ENCODE measurements around the gene FKBP2. TPM values are rescaled to one million over a fixed set of nuclear protein-coding genes. Genes with fewer than 3 reads are reported as not detected.

The FKBP2 gene
- total RNA-seq, 1 donor from 2014 or later, result 5.3 TPM

GRCh38 chr11:64204080-64204440, 36.8 kb upstream of the FKBP2 start:
- H3K4me3 ChIP-seq, result no peak overlapping the region
- no peaks in the 10 kb centered on the region for H3K9me3 ChIP-seq (ENCODE audit: low read depth)
- peaks cover 4% of the 10 kb centered on the region for H3K27me3 Mint-ChIP-seq (ENCODE audit: insufficient read depth, low read depth)
- no peak for DNase-seq (ENCODE audit: low spot score)
- peaks cover 34% of the 10 kb centered on the region for H3K36me3 Mint-ChIP-seq
- peaks cover 52% of the 10 kb centered on the region for H4K20me1 ChIP-seq (ENCODE audit: low read depth)
- no peak overlapping the region for H3K27ac Mint-ChIP-seq
- peak overlapping the region; percentile 46 for H3K4me3 Mint-ChIP-seq
- H3K9me3 Mint-ChIP-seq, result no peaks in the 10 kb centered on the region
- TF ChIP-seq CTCF (IDR thresholded peaks at IDR 0.05) (no peak), EZH2 (IDR thresholded peaks at IDR 0.05) (no peak), EZH2phosphoT487 (IDR thresholded peaks at IDR 0.05) (no peak)
- H3K9ac ChIP-seq, result no peak overlapping the region
- H3K27ac ChIP-seq, result peak overlapping the region; percentile 78
- H2AFZ ChIP-seq (replicated peaks), result no peak overlapping the region
- H3K4me2 ChIP-seq, result no peak overlapping the region
- H3F3A ChIP-seq (ENCODE audit: low read depth), result peaks cover 40% of the 10 kb centered on the region
- peaks cover 8% of the 10 kb centered on the region for H3K4me1 ChIP-seq
- H3K36me3 ChIP-seq, result no peaks in the 10 kb centered on the region
- H3K27me3 ChIP-seq, result no peaks in the 10 kb centered on the region
- H3K4me1 Mint-ChIP-seq, result peaks cover 13% of the 10 kb centered on the region
- H3K79me2 ChIP-seq (ENCODE audit: low read depth), result no peaks in the 10 kb centered on the region

- Histone ChIP-seq H3F3A (ENCODE audit: low read depth) (peaks cover 40% of the 10 kb centered on the region), H4K20me1 (ENCODE audit: low read depth) (peaks cover 52% of the 10 kb centered on the region), H3K27ac (no peak overlapping the region), H3K4me3 (no peak overlapping the region), H3K9ac (no peak overlapping the region), H3K36me3 (no peaks in the 10 kb centered on the region), H3K4me2 (no peak overlapping the region), H3K9me3 (ENCODE audit: low read depth) (no peaks in the 10 kb centered on the region), H2AFZ (replicated peaks) (no peak overlapping the region), H3K4me1 (peaks cover 8% of the 10 kb centered on the region), H3K27me3 (no peaks in the 10 kb centered on the region), H3K79me2 (ENCODE audit: low read depth) (no peaks in the 10 kb centered on the region)
- Mint-ChIP-seq H3K4me3 (peak overlapping the region; percentile 44), H3K9me3 (no peaks in the 10 kb centered on the region), H3K27ac (no peak overlapping the region), H3K27me3 (ENCODE audit: insufficient read depth, low read depth) (peaks cover 6% of the 10 kb centered on the region), H3K36me3 (peaks cover 34% of the 10 kb centered on the region), H3K4me1 (peaks cover 13% of the 10 kb centered on the region)
- DNase-seq (ENCODE audit: low spot score), result peak; percentile 85
- TF ChIP-seq CTCF (IDR thresholded peaks at IDR 0.05), result peak; percentile 75
- TF ChIP-seq EZH2phosphoT487 (IDR thresholded peaks at IDR 0.05), result no peak
Observed at GRCh38 chr11:64204464-64204989, 36.4 kb upstream of the FKBP2 start.

GRCh38 chr11:64206457-64207255, 34.2 kb upstream of the FKBP2 start, which contains the start of gene FERMT3:
Gene FERMT3, plus strand, starts transcription at chr11:64206721. Its CDS starts 644 bp downstream, at chr11:64207365.
- peaks cover 8% of the 10 kb centered on the region for H3K27me3 Mint-ChIP-seq (ENCODE audit: insufficient read depth, low read depth)
- H3K4me2 ChIP-seq, result no peak within 1 kb of the TSS
- no peaks in the 10 kb centered on the region for H3K9me3 Mint-ChIP-seq

More at GRCh38 chr11:64206457-64207255, 34.2 kb upstream of the FKBP2 start, which contains the start of gene FERMT3:
- Histone ChIP-seq H3K9me3 (ENCODE audit: low read depth) (no peaks in the 10 kb centered on the region), H3F3A (ENCODE audit: low read depth) (peaks cover 33% of the 10 kb centered on the region), H3K4me1 (peaks cover 8% of the 10 kb centered on the region), H3K4me3 (no peak within 1 kb of the TSS), H3K27me3 (no peaks in the 10 kb centered on the region), H3K79me2 (ENCODE audit: low read depth) (no peaks in the 10 kb centered on the region), H3K9ac (no peak within 1 kb of the TSS), H3K36me3 (no peaks in the 10 kb centered on the region), H4K20me1 (ENCODE audit: low read depth) (peaks cover 42% of the 10 kb centered on the region), H3K27ac (peak within 1 kb of the TSS; percentile 3), H2AFZ (replicated peaks) (no peak within 1 kb of the TSS)
- Mint-ChIP-seq H3K4me3 (no peak within 1 kb of the TSS), H3K27ac (no peak within 1 kb of the TSS), H3K36me3 (peaks cover 21% of the 10 kb centered on the region), H3K4me1 (peaks cover 13% of the 10 kb centered on the region)
- DNase-seq (ENCODE audit: low spot score), result no peak
- no peak for TF ChIP-seq EZH2 (IDR thresholded peaks at IDR 0.05)
- no peak for TF ChIP-seq CTCF (IDR thresholded peaks at IDR 0.05)
- no peak for TF ChIP-seq EZH2phosphoT487 (IDR thresholded peaks at IDR 0.05)
